Measurements from ENCODE around the gene PPFIA2. TPM values are rescaled to one million over a fixed set of nuclear protein-coding genes. Genes with fewer than 3 reads are reported as not detected.

The PPFIA2 gene
- total and polyA plus RNA-seq, 10 of the 15 experiments (the other 5 are each of a cell fraction or from before 2014, with no cell fraction given) = 0.06 to 0.39 (median 0.18) TPM; not detected in 6

DNA sequence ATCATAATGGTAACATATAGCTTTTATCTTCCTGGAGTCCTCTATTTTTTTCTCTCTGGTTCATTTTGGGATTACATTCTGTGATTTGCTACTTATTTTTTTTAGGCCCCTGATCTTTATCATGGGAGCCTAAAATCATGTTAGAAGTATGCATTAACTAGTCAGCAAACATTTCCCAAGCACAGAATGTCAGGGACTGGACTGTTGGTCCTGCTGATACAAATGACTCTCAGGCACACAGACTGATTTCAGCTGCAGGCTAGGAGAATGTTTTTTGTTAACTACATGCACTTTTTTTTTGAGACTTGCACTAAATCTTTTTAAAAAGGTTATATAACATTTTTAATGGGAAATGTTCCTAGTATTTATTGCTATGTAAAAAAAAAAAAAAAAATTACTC lies 550.1 kb downstream of the PPFIA2 start:
- intact Hi-C loops (cut with micrococcal nuclease; ENCODE audit: unreplicated experiment) = no loop called here
- FAIRE-seq (no peak), DNase-seq (ENCODE audit: low read depth, low spot score) (no peak), ATAC-seq (no peak)
- no peaks in the 10 kb centered on the region for H3K4me1 ChIP-seq (ENCODE audit: control insufficient read depth, insufficient read depth, low read length)
- no peak overlapping the region for H3K4me3 ChIP-seq
- H2AFZ ChIP-seq (ENCODE audit: control insufficient read depth, low read depth, low read length) = no peak overlapping the region
- no peak overlapping the region for H3K4me2 ChIP-seq (ENCODE audit: control insufficient read depth, insufficient read depth)
- H4K20me1 ChIP-seq (ENCODE audit: control insufficient read depth, insufficient read depth) = no peaks in the 10 kb centered on the region
- BruUV-seq (replicated peaks) = no TSS peak
- ChIA-PET POLR2A (interaction anchor here (0.6 kb wide), 1 partner anchor 1562 kb away, joined by 5 read pairs; no protein-coding TSS in a partner anchor), RAD21 (ENCODE audit: unreplicated experiment) (no interaction called here), CTCF (interaction anchor here (0.7 kb wide), 1 partner anchor 9 kb away, joined by 4 read pairs; no protein-coding TSS in a partner anchor), SMC1A (ENCODE audit: uncharacterized antibody, unreplicated experiment) (interaction anchor here (1.1 kb wide), 1 partner anchor 11 kb away, joined by 3 read pairs; no protein-coding TSS in a partner anchor)
- H3K79me2 ChIP-seq (ENCODE audit: control insufficient read depth, insufficient read depth, low read length) = no peaks in the 10 kb centered on the region
- H3K9me3 ChIP-seq (replicated peaks; ENCODE audit: control insufficient read depth, insufficient read depth, low read length) = no peaks in the 10 kb centered on the region
- no peaks in the 10 kb centered on the region for H3K27me3 ChIP-seq (replicated peaks in 1 of 2; ENCODE audit: control insufficient read depth in 2 of 2, insufficient read depth in 2 of 2, low read length in 1 of 2)
- in situ Hi-C loops (cut with MboI) = no loop called here
- H3K27ac ChIP-seq (ENCODE audit: control insufficient read depth, insufficient read depth) = no peak overlapping the region
- H3K9ac ChIP-seq (ENCODE audit: control insufficient read depth, insufficient read depth, low read length) = no peak overlapping the region
- H3K36me3 ChIP-seq (ENCODE audit: control insufficient read depth in 2 of 2, insufficient read depth in 2 of 2, low read length in 1 of 2) = no peaks in the 10 kb centered on the region
- TF ChIP-seq ETV6 (conservative IDR thresholded peaks at IDR 0.05 in 1 of 2, IDR thresholded peaks at IDR 0.05 in 1 of 2; ENCODE audit: borderline replicate concordance in 1 of 2, low read depth in 1 of 2) = no peak
- TF ChIP-seq NFYB (IDR thresholded peaks at IDR 0.05; ENCODE audit: insufficient read depth, low read depth, low read length) = no peak
- TF ChIP-seq, protein P1, sequence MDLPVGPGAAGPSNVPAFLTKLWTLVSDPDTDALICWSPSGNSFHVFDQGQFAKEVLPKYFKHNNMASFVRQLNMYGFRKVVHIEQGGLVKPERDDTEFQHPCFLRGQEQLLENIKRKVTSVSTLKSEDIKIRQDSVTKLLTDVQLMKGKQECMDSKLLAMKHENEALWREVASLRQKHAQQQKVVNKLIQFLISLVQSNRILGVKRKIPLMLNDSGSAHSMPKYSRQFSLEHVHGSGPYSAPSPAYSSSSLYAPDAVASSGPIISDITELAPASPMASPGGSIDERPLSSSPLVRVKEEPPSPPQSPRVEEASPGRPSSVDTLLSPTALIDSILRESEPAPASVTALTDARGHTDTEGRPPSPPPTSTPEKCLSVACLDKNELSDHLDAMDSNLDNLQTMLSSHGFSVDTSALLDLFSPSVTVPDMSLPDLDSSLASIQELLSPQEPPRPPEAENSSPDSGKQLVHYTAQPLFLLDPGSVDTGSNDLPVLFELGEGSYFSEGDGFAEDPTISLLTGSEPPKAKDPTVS (IDR thresholded peaks at IDR 0.05; ENCODE audit: low read depth, low read length) = no peak
- TF ChIP-seq PRDM15 (CRISPR knock-in tag; IDR thresholded peaks at IDR 0.05) = no peak
- TF ChIP-seq SUPT20H (IDR thresholded peaks at IDR 0.05; ENCODE audit: borderline replicate concordance, control insufficient read depth, low read depth, low read length) = no peak
- no peak for TF ChIP-seq RELA (IDR thresholded peaks at IDR 0.05; ENCODE audit: borderline replicate concordance, partially characterized antibody)
- TF ChIP-seq, protein P2, sequence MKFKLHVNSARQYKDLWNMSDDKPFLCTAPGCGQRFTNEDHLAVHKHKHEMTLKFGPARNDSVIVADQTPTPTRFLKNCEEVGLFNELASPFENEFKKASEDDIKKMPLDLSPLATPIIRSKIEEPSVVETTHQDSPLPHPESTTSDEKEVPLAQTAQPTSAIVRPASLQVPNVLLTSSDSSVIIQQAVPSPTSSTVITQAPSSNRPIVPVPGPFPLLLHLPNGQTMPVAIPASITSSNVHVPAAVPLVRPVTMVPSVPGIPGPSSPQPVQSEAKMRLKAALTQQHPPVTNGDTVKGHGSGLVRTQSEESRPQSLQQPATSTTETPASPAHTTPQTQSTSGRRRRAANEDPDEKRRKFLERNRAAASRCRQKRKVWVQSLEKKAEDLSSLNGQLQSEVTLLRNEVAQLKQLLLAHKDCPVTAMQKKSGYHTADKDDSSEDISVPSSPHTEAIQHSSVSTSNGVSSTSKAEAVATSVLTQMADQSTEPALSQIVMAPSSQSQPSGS (IDR thresholded peaks at IDR 0.05; ENCODE audit: low read length) = no peak
- TF ChIP-seq, protein P3, sequence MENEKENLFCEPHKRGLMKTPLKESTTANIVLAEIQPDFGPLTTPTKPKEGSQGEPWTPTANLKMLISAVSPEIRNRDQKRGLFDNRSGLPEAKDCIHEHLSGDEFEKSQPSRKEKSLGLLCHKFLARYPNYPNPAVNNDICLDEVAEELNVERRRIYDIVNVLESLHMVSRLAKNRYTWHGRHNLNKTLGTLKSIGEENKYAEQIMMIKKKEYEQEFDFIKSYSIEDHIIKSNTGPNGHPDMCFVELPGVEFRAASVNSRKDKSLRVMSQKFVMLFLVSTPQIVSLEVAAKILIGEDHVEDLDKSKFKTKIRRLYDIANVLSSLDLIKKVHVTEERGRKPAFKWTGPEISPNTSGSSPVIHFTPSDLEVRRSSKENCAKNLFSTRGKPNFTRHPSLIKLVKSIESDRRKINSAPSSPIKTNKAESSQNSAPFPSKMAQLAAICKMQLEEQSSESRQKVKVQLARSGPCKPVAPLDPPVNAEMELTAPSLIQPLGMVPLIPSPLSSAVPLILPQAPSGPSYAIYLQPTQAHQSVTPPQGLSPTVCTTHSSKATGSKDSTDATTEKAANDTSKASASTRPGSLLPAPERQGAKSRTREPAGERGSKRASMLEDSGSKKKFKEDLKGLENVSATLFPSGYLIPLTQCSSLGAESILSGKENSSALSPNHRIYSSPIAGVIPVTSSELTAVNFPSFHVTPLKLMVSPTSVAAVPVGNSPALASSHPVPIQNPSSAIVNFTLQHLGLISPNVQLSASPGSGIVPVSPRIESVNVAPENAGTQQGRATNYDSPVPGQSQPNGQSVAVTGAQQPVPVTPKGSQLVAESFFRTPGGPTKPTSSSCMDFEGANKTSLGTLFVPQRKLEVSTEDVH (IDR thresholded peaks at IDR 0.05; ENCODE audit: low read depth, partially characterized antibody) = no peak
- TF ChIP-seq ZNF687 (IDR thresholded peaks at IDR 0.05) = no peak

All from GM12878 (cell line).